Activated CD4-positive, alpha-beta T cell treated with anti-CD3 and anti-CD28 coated beads for 24 hours (primary cell): ENCODE measurements around the gene EDA.
A peak's percentile ranks its signal among the peaks of the same experiment; 100 is the strongest.

Experiments
- DNase-seq, 2 donors: peaks; one replicate each; pipeline ENCODE4 v3.0.0-alpha.2; 2020; ENCODE audit warnings: low read depth in 2 of 2

EDA gene

DNA sequence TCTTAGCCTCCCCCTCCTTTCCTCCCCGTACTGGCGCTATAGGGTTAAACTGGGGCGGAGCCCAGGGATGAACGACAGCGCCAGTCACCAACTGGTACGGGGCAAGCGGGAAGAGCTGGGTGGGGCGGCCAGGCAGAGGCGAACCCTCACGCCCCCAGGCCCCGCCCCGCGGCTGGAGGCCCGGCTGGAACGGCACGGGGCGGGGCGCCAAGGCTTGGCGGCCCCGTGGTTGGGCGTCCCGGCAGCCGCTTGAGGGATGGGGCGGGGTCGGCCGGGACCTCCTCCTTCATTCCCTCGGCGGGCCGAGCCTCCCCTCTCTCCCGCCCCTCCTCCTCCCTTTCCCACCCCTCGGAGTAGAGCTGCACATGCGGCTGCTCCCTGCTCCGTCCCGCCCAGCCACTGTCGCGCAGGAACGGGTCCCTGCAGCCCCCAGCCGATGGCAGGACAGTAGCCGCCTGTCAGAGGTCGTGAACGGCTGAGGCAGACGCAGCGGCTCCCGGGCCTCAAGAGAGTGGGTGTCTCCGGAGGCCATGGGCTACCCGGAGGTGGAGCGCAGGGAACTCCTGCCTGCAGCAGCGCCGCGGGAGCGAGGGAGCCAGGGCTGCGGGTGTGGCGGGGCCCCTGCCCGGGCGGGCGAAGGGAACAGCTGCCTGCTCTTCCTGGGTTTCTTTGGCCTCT is at the start of gene EDA:
Gene EDA (plus strand): TSS at position 335 of the 678 bp plus-strand sequence.
- DNase-seq: peak; percentile 40 to 57

DNA sequence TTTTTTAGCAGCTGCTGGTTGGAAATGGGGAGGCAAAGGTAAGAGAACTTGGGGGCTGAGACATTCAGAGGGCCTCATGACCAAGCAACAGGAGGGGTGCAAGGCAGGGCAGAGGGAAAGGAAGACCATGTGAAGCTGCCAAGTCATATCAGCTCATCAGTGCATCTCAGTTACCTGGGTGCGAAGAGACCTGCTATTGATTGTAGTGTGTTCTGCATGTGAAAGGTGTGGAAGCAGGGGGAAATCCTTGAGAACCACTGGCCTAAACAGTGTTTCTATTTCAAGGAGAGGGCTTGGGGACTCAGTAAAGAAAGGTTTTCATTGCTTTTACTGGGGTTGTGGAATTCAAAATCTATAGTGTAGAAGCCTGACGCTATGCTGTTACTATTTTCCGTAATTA is 47.1 kb upstream of the EDA start:
- DNase-seq: no peak

DNA sequence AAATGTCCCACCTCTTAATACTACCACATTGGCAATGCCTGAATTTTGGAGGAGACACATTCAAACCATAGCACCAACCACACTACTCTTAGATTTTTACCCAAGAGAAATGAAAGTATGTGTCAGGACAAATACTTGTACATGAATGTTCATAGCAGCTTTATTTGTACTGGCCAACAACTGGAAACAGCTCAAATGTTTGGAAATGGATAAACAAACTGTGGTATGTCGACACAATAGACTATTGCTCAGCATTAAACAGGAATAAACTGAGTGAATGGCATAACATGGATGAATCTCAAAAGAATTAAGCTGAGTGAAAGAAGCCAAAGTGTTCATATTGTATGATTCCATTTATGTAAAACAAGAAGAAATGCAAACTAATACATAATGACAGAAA is 18.5 kb upstream of the EDA start:
- no peak for DNase-seq

DNA sequence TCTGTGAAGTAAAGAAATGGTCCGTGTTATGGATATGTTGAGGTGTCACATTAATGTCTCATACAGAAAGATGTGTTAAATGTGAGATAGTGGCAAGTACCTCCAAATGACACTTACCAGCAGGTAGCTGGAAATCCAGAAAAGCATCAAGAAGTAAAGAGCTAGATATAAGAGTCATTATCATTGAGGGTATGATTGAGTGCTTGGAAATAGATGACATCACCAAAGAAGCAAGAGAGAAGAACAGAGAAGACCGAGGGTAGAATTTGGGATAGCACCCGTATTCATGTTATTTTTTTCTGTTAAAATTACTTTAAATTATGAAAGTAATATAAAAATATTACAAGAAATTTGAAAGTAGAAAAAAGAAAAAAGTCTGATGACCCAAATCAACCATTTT is 15.7 kb upstream of the EDA start:
- no peak for DNase-seq

DNA sequence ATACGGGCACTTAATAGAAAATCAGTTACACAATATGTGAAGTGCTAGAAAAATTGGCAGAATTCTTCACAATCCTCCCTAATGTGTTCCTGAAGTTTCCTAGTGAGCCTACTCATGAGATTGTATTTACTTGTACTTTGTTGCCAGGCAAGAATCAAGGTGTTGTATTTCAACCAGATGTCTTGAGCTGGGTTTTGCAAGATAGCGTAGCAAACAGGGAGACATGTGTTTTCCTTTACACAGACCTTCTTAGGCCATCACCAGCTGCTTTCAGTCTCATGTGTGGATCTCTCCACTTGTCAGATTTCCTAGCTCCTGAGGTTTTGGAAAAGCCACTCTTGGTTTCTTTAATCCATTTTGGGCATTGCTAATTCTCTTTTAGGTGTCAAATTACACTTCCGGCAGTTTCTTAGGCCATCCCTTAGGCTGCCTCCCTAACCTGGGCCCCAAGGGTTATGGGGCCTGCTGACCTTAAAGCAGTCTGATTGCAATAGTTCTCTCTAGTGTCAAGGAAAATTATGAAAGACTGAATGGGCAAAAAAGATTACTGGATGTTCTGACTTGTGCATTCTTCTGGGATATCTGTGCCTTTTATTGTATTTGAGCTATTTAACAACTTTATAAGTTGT is 12.2 kb upstream of the EDA start:
- no peak for DNase-seq

DNA sequence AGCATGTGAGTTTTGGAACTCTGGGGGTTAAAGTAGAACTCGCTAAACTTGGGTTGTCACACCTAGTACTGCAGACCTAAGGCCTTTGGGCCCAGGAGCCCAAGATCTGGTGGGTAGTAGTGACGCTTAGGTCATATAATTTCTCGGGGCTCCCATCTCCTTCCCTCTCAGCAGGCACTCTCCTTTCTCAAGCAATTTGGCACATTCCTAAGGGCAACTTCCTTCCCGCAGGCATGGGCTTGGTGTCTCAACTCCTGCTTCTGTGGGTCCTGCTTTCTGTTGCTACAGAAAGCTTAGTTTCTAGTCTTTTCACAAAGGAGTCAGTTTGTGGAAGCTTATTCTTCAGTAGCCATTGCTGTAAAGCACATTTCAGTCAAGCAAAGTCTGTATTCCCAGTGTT is 10.4 kb upstream of the EDA start:
- DNase-seq: no peak

GRCh38 chrX:69607616-69608015 is 8.3 kb upstream of the EDA start:
- no peak for DNase-seq

DNA sequence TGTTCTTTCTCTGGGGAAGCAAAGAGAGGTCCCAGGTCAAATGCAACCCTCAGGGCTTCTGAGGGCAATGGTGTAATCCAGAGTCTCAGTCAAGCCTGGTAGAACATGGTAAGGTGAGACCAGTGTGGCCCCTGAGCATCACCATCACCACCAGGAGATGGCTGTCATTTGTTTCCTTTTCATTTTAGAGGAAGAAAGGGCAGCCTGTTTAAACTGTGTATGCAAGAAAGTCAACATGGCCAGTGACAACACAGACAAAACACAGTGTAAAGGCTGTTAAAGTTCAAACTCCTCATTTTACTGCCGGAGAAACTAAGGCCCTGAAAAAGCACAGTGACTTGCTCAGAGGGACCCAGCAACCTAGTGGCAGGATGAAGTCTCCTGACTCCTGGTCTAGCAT is 2.0 kb upstream of the EDA start:
- DNase-seq: no peak

DNA sequence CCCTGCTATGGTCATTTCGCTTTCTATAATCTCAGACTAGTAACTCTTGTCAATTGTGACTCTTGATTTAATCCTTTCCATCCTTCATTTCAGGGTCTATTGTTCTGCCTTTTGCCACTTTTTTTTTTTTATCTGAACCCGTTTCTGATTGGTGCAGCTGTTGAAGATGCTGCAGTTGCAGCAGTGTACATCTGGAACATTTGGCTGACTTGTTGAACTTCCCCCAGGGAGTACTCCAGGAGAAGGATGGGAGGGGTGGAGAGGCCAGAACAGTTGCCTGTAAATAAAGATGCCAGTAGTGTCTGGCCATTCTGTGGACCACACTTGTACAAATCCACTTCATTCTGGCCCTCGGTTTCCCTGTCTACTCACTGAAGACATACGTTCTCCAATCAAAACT is 1.0 kb upstream of the EDA start:
- no peak for DNase-seq

GRCh38 chrX:69615342-69615741 is 571 bp upstream of the EDA start:
- no peak for DNase-seq

DNA sequence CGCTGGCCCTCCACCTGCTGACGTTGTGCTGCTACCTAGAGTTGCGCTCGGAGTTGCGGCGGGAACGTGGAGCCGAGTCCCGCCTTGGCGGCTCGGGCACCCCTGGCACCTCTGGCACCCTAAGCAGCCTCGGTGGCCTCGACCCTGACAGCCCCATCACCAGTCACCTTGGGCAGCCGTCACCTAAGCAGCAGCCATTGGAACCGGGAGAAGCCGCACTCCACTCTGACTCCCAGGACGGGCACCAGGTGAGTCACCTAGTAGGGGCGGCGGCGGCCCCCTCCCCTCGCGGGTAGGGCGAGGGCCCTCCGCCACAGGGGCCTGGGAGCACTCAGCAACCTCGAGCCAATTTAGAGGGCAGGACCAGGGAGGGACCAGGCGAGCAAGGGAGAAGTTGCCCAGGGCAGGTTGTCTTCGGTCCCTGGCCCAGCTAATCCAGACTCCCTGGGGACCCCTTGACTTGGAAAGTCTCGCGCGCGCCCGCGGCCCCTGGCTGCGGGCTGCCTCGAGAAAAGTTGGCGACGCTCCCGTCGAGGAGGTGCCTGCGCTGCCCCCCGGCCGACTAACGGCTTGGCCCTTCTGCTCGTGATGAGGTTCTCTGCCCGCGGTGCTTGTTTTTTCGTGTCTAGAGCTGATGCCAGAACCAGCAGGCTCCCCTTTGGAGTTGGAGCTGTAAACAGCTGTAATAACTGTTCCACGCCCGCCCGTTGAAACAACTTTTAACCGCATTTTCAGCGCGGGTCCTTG is 717 bp downstream of the EDA start:
- DNase-seq: no peak

GRCh38 chrX:69618803-69619202 is 2.9 kb downstream of the EDA start:
- no peak for DNase-seq

DNA sequence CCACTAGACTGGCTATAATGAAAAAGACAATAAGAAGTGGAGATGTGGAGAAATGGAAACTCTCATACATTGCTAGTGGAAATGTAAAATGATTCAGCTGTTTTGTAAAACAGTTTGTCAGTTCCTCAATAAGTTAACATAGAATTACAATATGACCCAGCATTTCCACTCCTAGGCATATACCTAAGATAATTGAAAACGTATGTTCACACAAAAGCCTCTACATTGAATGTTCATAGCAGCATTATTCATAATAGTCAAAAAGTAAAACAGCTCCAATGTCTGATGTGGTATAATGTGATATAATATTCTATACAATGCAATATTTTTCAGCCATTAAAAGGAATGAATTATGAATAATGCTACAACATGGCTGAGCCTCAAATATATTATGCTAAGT is 10.2 kb downstream of the EDA start:
- DNase-seq: no peak

GRCh38 chrX:69627744-69628143 is 11.8 kb downstream of the EDA start:
- DNase-seq: no peak

DNA sequence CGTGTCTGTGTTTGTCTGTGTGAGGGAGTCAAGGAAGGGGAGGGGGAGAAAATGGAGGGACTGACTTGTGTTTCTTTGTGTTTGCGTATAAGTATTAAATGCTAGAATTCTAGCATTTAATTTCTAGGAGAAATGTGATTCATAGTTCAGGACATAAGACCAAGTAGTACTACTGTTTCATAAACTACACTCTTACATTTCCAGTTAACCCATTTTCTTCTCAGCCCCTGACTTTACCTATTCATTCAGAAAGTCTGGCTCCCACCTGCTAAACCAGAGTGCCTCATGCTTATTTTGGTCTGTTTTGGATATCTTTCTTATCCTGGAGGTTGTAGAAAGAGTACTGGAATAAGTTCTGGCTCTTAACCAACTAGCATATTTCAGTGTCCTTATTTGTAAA is 14.2 kb downstream of the EDA start:
- DNase-seq: no peak

GRCh38 chrX:69664693-69665092 is 48.8 kb downstream of the EDA start:
- DNase-seq: no peak

- no peak for DNase-seq
These were observed 54.2 kb downstream of the EDA start for GRCh38 chrX:69670001-69670555.

DNA sequence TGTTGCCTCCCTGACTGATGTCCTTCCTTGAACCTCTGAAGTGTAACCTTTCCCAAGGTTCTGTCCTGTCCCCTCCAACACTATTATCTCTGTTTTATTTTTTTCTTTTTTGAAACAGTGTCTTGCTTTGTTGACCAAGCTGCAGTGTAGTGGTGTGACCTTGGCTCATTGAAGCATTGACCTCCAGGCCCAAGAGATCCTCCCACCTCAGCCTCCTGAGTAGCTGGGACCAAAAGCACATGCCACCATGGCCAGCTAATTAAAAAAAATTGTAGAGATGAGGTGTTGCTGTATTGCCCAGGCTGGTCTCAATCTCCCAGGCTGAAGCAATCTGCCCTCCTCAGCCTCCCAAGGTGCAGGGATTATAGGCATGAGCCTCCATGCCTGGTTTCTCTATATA is 59.0 kb downstream of the EDA start:
- no peak for DNase-seq

DNA sequence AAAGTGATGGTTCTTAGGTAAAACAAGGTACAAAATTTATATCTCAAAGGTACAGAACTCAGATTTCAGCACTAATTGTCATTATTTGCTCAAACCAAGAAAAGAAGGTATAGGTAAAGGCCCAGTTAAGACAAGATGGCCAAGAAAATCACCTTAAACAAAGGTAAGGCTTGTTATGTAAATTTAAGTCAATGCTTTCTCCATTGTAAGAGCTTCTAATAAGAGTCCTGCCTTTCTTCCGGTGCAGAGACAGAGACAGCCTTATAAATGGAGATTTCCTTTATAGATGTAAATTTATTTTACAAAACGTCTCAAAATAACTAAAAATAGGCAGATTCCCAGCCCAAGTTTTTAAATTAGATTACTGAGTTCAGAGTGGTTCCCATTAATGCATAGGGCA is 89.9 kb downstream of the EDA start:
- DNase-seq: no peak

DNA sequence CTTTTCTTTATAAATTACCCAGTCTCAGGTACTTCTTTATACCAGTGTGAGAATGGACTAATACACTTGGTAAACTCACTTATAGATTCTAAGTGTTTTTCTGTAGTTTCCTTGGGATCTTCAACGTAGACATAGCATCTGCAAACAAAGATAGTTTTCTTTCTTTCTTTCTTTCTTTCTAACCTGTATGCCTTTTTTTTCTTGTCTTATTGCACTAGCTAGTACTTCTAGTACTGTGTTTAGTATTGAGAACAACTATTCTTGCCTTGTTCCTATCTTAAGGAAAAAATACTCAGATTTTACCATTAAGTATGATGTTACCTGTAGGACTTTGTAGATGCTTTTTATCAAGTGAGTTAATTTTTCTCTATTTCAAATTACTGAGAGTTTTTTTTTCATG is 102.2 kb downstream of the EDA start:
- no peak for DNase-seq

GRCh38 chrX:69724307-69724706 is 108.4 kb downstream of the EDA start:
- no peak for DNase-seq

DNA sequence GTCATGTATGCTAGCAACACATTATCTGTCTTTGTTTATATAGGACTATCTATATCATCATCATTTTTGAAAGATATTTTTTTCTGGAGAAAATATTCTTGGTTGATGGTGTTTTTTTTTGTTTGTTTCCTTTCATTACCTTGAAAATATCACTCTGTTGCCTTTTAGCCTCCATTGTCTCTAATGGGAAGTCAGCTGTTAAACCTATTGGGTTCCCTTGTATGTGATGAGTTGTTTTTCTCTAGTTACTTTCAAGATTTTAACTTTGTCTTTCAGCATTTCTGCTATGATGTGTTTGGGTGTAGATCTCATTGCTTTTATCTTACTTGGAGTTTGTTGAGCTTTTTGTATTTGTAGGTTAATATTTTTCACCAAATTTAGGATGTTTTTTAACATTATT is 124.4 kb downstream of the EDA start:
- DNase-seq: no peak

DNA sequence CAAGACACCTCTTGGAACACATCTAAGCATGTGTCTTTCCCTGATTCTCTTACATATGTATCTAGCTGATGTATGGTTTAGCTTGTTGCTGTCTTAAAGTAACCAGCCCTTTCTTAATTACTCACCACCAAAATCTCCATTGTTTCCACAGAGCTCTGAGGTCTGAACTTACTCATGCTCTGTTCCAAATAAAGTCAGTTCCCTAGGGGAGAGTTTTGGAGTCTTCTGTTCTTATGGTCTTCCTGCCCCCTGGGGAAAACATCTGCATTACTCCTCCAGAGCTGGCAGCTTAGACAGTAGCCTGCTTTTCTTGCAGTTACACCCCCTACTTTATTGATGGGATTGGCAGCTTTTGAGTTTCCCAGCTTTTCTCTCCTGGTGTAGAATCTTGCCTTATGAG is 125.8 kb downstream of the EDA start:
- DNase-seq: no peak
